HEK293 (cell line): ENCODE results near the gene PFDN6.
A peak's percentile ranks its signal among the peaks of the same experiment; 100 is the strongest.
"Not testable (repeated sequence)": the region's sequence is repeated elsewhere in the genome, so short reads cannot be mapped to it uniquely, and the experiment has no call there.

Experiments used
- CTCF ChIA-PET: fragments of 350-600 bp; formaldehyde crosslinking; extraction: SDS; loops from one replicate; lab custom pipeline; 2021; ENCODE audit warnings: antibody characterized with exemption; lab: Yijun Ruan, JAX
- POLR2A ChIA-PET: fragments of 300-600 bp; formaldehyde crosslinking; extraction: SDS; loops from one replicate; lab custom pipeline; 2020; ENCODE audit warnings: antibody characterized with exemption, inconsistent platforms; lab: Yijun Ruan, JAX
- H3K27ac ChIP-seq: fragments of 200-500 bp; sonication (Bioruptor generic); 2 replicates; pipeline ENCODE4 v1.5.1; 2014; ENCODE audit warnings: low read depth, low read length, control low read depth, inconsistent platforms; ENCODE audit errors: extremely low read depth
- H3K36me3 ChIP-seq, 2 experiments: fragments of 200-500 bp in 1 of 2; sonication (Bioruptor generic) in 1 of 2; 1 replicate in 1 of 2; 2 replicates in 1 of 2; pipeline ENCODE4 v1.5.1; 2014 to 2017; ENCODE audit warnings: inconsistent platforms in 2 of 2, low read length in 2 of 2; ENCODE audit not compliant: control insufficient read depth in 2 of 2, insufficient read depth in 1 of 2
- H3K4me1 ChIP-seq: fragments of 200-500 bp; sonication (Bioruptor generic); 2 replicates; pipeline ENCODE4 v1.5.1; 2014; ENCODE audit warnings: mild to moderate bottlenecking, low read length, inconsistent platforms; ENCODE audit not compliant: control insufficient read depth, insufficient read depth
- H3K4me3 ChIP-seq: 2 replicates; pipeline ENCODE4 v1.5.1; 2011; ENCODE audit warnings: low read depth, mild to moderate bottlenecking, control low read depth, low read length, moderate library complexity
- H3K9me3 ChIP-seq: fragments of 200-500 bp; sonication (Bioruptor generic); 2 replicates; pipeline ENCODE4 v1.5.1; 2014; ENCODE audit warnings: low read depth, low read length, inconsistent platforms; ENCODE audit not compliant: control insufficient read depth, insufficient read depth
- BCL11B ChIP-seq: fragments of 450-650 bp; formaldehyde crosslinking; IDR thresholded peaks from 2 replicates; pipeline ENCODE4 v1.5.1; 2016; ENCODE audit warnings: low read depth, missing biosample characterization, missing genetic modification characterization
- GLIS2 ChIP-seq: fragments of 450-650 bp; formaldehyde crosslinking; IDR thresholded peaks from 2 replicates; pipeline ENCODE4 v1.5.1; 2016; ENCODE audit warnings: missing biosample characterization, missing genetic modification characterization
- KLF7 ChIP-seq: fragments of 450-650 bp; formaldehyde crosslinking; IDR thresholded peaks from 2 replicates; pipeline ENCODE4 v1.5.1; 2016; ENCODE audit warnings: missing biosample characterization, missing genetic modification characterization, borderline replicate concordance
- SCRT2 ChIP-seq: fragments of 450-650 bp; formaldehyde crosslinking; IDR thresholded peaks from 2 replicates; pipeline ENCODE4 v1.5.1; 2016; ENCODE audit warnings: missing biosample characterization, missing genetic modification characterization
- ZNF121 ChIP-seq: fragments of 450-650 bp; formaldehyde crosslinking; IDR thresholded peaks from 2 replicates; pipeline ENCODE4 v1.5.1; 2016; ENCODE audit warnings: missing biosample characterization, missing genetic modification characterization
- ZNF175 ChIP-seq: fragments of 450-650 bp; formaldehyde crosslinking; IDR thresholded peaks from 2 replicates; pipeline ENCODE4 v1.5.1; 2016; ENCODE audit warnings: missing biosample characterization, missing genetic modification characterization
- ZNF211 ChIP-seq: fragments of 450-650 bp; formaldehyde crosslinking; IDR thresholded peaks from 2 replicates; pipeline ENCODE4 v1.5.1; 2016; ENCODE audit warnings: low read depth, missing biosample characterization, missing genetic modification characterization
- ZNF335 ChIP-seq: fragments of 450-650 bp; formaldehyde crosslinking; conservative IDR thresholded peaks from 2 replicates; pipeline ENCODE4 v1.5.1; 2016; ENCODE audit warnings: missing biosample characterization, missing genetic modification characterization
- ZNF48 ChIP-seq: fragments of 450-650 bp; formaldehyde crosslinking; IDR thresholded peaks from 2 replicates; pipeline ENCODE4 v1.5.1; 2016; ENCODE audit warnings: missing biosample characterization, missing genetic modification characterization
- ZNF596 ChIP-seq: fragments of 450-650 bp; IDR thresholded peaks from 2 replicates; pipeline ENCODE4 v1.5.0; 2018; ENCODE audit warnings: missing biosample characterization, mild to moderate bottlenecking, missing genetic modification characterization, moderate library complexity
- ZNF600 ChIP-seq: fragments of 450-650 bp; formaldehyde crosslinking; IDR thresholded peaks from 2 replicates; pipeline ENCODE4 v1.5.1; 2016; ENCODE audit warnings: missing biosample characterization, missing genetic modification characterization
- ZNF624 ChIP-seq: fragments of 450-650 bp; formaldehyde crosslinking; IDR thresholded peaks from 2 replicates; pipeline ENCODE4 v1.5.1; 2017; ENCODE audit warnings: missing biosample characterization, missing genetic modification characterization
- ZNF626 ChIP-seq: fragments of 450-650 bp; sonication (Bioruptor Pico); formaldehyde crosslinking; IDR thresholded peaks from 2 replicates; pipeline ENCODE4 v1.5.1; 2018; ENCODE audit warnings: missing biosample characterization, missing genetic modification characterization, inconsistent platforms
- ZNF629 ChIP-seq: fragments of 450-650 bp; formaldehyde crosslinking; IDR thresholded peaks from 2 replicates; pipeline ENCODE4 v1.5.1; 2017; ENCODE audit warnings: missing biosample characterization, missing genetic modification characterization
- ZNF658 ChIP-seq: fragments of 450-650 bp; formaldehyde crosslinking; IDR thresholded peaks from 2 replicates; pipeline ENCODE4; 2016; ENCODE audit warnings: missing biosample characterization, missing genetic modification characterization
- TF ChIP-seq, protein P1 (sequence below): fragments of 450-650 bp; formaldehyde crosslinking; IDR thresholded peaks from 2 replicates; pipeline ENCODE4 v1.5.1; 2016; ENCODE audit warnings: missing biosample characterization, missing genetic modification characterization, low read depth
- TF ChIP-seq, protein P2 (sequence below): fragments of 450-650 bp; formaldehyde crosslinking; IDR thresholded peaks from 2 replicates; pipeline ENCODE4 v1.5.1; 2016; ENCODE audit warnings: missing biosample characterization, missing genetic modification characterization
- TF ChIP-seq, protein P3 (sequence below): fragments of 450-650 bp; formaldehyde crosslinking; IDR thresholded peaks from 2 replicates; pipeline ENCODE4 v1.5.1; 2016; ENCODE audit warnings: missing biosample characterization, missing genetic modification characterization

PFDN6 gene

DNA sequence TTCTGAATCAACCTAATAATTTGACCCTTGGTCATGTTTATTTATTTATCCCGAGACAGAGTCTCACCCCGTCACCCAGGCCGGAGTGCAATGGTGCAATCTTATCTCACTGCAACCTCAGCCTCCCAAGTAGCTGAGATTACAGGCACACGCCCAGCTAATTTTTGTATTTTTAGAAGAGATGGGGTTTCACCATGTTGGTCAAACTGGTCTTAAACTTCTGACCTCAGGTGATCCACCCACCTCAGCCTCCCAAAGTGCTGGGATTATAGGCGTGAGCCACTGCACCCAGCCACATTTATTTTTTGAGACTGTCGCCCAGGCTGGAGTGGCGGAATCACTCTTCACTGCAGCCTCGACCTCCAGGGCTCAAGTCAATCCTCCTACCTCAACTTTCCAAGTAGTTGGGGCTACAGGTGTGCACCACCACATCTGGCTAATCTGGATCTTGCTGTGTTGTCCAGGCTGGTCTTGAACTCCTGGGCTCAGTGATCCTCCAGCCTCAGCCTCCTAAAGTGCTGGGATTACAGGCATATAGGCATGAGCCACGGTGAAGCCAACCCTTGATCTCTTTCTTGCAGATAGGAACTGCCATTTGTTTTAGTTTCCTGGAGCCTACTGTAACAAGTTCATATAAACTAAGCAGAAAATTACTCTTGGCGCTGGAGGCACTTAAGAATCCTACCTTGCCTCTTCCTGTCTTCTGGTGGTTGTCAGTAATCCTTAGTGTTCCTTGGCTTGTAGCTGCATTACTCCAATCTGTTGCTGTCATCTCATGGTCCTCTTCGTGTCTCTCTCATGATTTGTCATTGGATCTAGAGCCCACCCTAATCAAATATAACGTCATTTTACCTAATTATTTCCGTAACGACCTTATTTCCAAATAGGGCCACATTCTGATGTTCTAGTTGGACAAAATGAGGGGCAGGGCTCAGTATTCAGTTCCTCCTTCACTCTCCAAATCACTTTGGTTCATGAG is 15.2 kb upstream of the PFDN6 start:
- peaks cover 23 to 71% of the 10 kb centered on the region in 2 experiments for H3K36me3 ChIP-seq
- H3K4me3 ChIP-seq, result peak overlapping the region; percentile 13; the same call in 1 of the 2 replicates
- TF ChIP-seq, protein P1, sequence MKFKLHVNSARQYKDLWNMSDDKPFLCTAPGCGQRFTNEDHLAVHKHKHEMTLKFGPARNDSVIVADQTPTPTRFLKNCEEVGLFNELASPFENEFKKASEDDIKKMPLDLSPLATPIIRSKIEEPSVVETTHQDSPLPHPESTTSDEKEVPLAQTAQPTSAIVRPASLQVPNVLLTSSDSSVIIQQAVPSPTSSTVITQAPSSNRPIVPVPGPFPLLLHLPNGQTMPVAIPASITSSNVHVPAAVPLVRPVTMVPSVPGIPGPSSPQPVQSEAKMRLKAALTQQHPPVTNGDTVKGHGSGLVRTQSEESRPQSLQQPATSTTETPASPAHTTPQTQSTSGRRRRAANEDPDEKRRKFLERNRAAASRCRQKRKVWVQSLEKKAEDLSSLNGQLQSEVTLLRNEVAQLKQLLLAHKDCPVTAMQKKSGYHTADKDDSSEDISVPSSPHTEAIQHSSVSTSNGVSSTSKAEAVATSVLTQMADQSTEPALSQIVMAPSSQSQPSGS (tag by site-specific recombination), result 0 out of 2 replicates have a peak, but pooled peaks have one; percentile 52
- TF ChIP-seq ZNF624 (tag by site-specific recombination), result no peak
- no peak for TF ChIP-seq ZNF175
- 0 out of 2 replicates have a peak, but pooled peaks have one; percentile 12 for TF ChIP-seq ZNF629 (tag by site-specific recombination)
- peak; percentile 37 for TF ChIP-seq BCL11B (tag by site-specific recombination)
- peak; percentile 92 for TF ChIP-seq ZNF121
- TF ChIP-seq ZNF596 (tag by site-specific recombination), result no peak
- peak; percentile 54 for TF ChIP-seq SCRT2
- TF ChIP-seq ZNF211 (tag by site-specific recombination), result no peak
- no peaks in the 10 kb centered on the region for H3K9me3 ChIP-seq
- CTCF ChIA-PET, result interaction anchor here (0.9 to 1.1 kb wide), 3 partner anchors 14 to 110 kb away, joined by 3 read pairs; no protein-coding TSS in a partner anchor
- POLR2A ChIA-PET, result interaction anchor here (1.0 kb wide), 1 partner anchor 25 kb away, joined by 4 read pairs; the partner anchor contains the start of gene RGL2
- H3K4me1 ChIP-seq, result peaks cover 27% of the 10 kb centered on the region
- peak overlapping the region; percentile 79 for H3K27ac ChIP-seq

DNA sequence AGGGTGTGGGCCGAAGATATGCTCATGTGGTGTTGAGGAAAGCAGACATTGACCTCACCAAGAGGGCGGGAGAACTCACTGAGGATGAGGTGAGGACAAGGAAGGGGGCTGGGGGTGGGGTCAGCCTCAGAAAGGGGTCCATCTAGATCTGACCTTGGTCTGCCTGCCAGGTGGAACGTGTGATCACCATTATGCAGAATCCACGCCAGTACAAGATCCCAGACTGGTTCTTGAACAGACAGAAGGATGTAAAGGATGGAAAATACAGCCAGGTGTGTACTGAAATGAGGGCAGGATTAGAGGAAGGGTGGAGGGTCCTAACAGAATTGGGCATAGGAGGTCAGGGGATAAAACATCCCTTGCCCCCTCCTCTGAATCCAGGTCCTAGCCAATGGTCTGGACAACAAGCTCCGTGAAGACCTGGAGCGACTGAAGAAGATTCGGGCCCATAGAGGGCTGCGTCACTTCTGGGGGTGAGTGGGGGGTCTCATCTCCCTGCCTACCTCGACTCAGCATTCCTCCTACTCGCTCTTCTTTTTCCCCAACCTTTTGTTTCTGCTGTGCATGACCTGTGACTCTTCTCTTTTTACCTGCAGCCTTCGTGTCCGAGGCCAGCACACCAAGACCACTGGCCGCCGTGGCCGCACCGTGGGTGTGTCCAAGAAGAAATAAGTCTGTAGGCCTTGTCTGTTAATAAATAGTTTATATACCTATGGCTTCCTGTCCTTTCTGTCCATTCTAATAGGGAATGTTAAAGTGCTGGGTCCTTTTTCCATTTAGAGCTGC is 13.4 kb upstream of the PFDN6 start:
- ChIA-PET POLR2A (interaction anchor here (0.5 to 6.5 kb wide), 17 partner anchors 14 to 304 kb away, joined by 3 to 92 read pairs (median 6); partner anchors contain the start of genes CUTA, PFDN6, RGL2 and WDR46), CTCF (interaction anchor here (0.6 to 1.8 kb wide), 12 partner anchors 13 to 520 kb away, joined by 3 to 22 read pairs (median 4); partner anchors contain the start of genes CUTA, PFDN6, WDR46 and ZBTB22)
- peaks cover 31% of the 10 kb centered on the region for H3K4me1 ChIP-seq
- H3K4me3 ChIP-seq, result peak overlapping the region; percentile 56; the same call in 1 of the 2 replicates
- H3K36me3 ChIP-seq, result peaks cover 23 to 79% of the 10 kb centered on the region in 2 experiments
- H3K9me3 ChIP-seq, result not testable (repeated sequence)
- TF ChIP-seq ZNF600 (tag by site-specific recombination), result 0 out of 2 replicates have a peak, but pooled peaks have one; percentile 23
- TF ChIP-seq GLIS2 (tag by site-specific recombination), result peak; percentile 32; the same call in 1 of the 2 replicates
- TF ChIP-seq, protein P2, sequence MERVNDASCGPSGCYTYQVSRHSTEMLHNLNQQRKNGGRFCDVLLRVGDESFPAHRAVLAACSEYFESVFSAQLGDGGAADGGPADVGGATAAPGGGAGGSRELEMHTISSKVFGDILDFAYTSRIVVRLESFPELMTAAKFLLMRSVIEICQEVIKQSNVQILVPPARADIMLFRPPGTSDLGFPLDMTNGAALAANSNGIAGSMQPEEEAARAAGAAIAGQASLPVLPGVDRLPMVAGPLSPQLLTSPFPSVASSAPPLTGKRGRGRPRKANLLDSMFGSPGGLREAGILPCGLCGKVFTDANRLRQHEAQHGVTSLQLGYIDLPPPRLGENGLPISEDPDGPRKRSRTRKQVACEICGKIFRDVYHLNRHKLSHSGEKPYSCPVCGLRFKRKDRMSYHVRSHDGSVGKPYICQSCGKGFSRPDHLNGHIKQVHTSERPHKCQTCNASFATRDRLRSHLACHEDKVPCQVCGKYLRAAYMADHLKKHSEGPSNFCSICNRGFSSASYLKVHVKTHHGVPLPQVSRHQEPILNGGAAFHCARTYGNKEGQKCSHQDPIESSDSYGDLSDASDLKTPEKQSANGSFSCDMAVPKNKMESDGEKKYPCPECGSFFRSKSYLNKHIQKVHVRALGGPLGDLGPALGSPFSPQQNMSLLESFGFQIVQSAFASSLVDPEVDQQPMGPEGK, result peak; percentile 14; the same call in 1 of the 2 replicates
- H3K27ac ChIP-seq, result peak overlapping the region; percentile 79

DNA sequence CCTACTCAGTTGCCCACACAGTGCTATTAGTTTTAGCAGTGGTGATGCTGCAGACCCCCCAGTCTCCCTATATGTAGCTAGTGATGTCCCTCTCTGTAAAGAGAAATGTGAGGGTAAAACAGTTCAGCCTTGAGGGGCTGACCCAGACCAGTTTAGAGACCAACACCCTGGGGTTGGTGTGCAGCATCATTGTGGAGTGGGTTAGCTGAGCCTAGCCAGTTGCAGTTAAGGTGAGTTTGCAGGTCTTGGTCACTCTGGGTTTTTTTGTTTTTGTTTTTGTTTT is 12.9 kb upstream of the PFDN6 start:
- ChIA-PET POLR2A (interaction anchor here (0.5 to 6.5 kb wide), 22 partner anchors 13 to 305 kb away, joined by 3 to 92 read pairs (median 6); partner anchors contain the start of genes BAK1, CUTA, PFDN6 and RGL2), CTCF (interaction anchor here (0.7 to 2.5 kb wide), 15 partner anchors 10 to 150 kb away, joined by 3 to 22 read pairs (median 6); partner anchors contain the start of genes CUTA, PFDN6, WDR46 and ZBTB22)
- no peaks in the 10 kb centered on the region for H3K9me3 ChIP-seq
- H3K36me3 ChIP-seq, result peaks cover 23 to 84% of the 10 kb centered on the region in 2 experiments
- TF ChIP-seq ZNF48 (tag by site-specific recombination) (no peak), ZNF626 (tag by site-specific recombination) (no peak), ZNF658 (tag by site-specific recombination) (no peak), ZNF335 (tag by site-specific recombination) (peak; percentile 78; the same call in 1 of the 2 replicates), KLF7 (tag by site-specific recombination) (0 out of 2 replicates have a peak, but pooled peaks have one; percentile 13)
- TF ChIP-seq, protein P3, sequence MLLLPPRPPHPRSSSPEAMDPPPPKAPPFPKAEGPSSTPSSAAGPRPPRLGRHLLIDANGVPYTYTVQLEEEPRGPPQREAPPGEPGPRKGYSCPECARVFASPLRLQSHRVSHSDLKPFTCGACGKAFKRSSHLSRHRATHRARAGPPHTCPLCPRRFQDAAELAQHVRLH, result no peak
- peak overlapping the region; percentile 56 for H3K4me3 ChIP-seq
- H3K27ac ChIP-seq, result peak overlapping the region; percentile 79
- H3K4me1 ChIP-seq, result peaks cover 31% of the 10 kb centered on the region
